Skin of body (tissue), 2 donors: ENCODE data around the gene BCR. TPM values are rescaled to one million over a fixed set of nuclear protein-coding genes. Genes with fewer than 3 reads are reported as not detected.
"Not testable (repeated sequence)": the region's sequence is repeated elsewhere in the genome, so short reads cannot be mapped to it uniquely, and the experiment has no call there.

ENCODE experiments used
- DNase-seq: peaks from one replicate; lab custom pipeline; 2025; lab: John Stamatoyannopoulos, UW
- total RNA-seq: library from RNA; depleted of rRNA; stranded (reverse); fragments of >200 nt; gene quantifications from one replicate; pipeline ENCODE4 v1.2.3, GENCODE V29; 2014

BCR gene
- total RNA-seq, 1 donor from 2014 or later = 25.1 TPM

DNA sequence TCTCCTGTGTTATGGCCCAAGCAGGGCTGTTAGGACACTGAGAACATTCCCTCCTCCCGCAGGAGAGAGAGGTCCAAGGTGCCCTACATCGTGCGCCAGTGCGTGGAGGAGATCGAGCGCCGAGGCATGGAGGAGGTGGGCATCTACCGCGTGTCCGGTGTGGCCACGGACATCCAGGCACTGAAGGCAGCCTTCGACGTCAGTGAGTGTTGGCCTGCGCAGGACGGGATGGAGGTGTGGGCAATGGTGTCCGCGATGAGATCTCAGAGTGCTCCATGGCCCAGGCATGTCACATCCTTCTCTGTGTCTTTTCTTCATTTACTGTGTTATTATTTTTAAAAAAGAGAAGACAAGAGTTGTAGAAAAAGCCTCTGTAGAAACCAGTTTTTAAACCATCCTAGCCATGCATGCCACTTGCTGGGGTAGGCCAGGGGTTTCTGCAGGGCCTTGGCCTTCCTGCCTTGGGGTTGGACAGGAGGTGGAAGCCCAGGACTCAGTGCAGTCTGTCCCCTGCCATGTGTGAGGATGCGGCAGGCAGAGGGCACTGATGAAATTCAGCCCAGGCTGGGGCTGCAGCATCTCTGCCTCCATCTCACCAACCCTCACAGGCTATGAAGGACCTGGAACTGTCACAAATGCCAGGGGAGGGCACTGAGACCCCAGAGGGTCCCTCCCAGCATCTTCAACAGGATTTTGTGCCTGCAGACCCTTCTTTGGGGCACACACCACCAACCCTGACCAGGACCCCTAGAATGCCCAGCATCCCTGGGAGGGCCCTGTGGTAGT, 131.5 kb downstream of the BCR start:
- not testable (repeated sequence) for DNase-seq

DNA sequence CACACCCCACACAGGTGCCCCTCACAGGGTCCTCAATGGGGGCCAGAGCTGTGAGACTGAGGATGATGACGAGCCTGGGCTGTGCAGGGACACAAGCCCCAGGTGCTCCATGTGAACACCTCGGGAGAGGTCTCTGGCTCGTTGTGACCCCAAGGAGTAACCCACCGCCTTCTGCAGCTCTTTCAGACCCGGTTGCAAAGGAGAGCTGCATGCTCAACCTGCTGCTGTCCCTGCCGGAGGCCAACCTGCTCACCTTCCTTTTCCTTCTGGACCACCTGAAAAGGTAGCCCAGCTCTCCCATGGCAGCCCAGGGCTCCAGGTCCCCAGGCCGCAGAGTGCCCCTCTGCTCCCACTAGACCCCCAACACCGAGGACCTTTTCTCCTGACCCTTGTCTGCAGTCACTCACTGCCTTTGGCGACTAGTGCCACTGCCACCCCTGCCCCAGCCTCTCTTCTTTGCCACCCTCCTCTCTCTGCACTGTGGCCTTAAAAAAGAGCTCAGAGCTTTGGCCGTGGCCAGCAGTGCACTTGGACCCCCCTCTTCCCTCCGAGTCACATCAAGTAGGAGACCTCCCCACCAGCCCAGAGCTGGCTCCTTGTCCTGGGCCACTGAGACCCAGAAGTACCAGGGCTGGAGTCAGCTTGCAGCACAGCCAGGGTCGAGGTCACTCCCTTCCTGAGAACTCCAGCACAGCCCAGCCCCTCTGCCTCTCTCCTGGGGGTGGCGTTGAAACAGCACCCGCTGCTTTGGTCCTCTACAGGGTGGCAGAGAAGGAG, 133.7 kb downstream of the BCR start:
- DNase-seq = no peak

DNA sequence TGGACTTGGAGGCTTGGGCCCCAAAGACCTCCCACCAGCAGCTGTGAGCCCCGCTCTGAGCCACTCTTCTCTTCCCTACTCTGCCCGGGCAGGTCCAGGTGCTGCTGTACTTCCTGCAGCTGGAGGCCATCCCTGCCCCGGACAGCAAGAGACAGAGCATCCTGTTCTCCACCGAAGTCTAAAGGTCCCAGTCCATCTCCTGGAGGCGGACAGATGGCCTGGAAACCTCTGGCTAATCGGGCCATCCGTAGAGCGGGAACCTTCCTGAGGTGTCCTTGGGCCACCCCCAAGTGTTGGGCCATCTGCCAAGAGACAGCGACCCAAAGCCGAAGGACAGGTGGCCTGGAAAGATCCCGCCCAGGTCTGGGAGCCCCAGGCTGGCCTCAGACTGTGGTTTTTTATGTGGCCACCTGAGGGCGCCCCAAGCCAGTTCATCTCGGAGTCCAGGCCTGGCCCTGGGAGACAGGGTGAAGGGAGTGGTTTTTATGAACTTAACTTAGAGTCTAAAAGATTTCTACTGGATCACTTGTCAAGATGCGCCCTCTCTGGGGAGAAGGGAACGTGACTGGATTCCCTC, 135.1 kb downstream of the BCR start:
- DNase-seq = no peak

DNA sequence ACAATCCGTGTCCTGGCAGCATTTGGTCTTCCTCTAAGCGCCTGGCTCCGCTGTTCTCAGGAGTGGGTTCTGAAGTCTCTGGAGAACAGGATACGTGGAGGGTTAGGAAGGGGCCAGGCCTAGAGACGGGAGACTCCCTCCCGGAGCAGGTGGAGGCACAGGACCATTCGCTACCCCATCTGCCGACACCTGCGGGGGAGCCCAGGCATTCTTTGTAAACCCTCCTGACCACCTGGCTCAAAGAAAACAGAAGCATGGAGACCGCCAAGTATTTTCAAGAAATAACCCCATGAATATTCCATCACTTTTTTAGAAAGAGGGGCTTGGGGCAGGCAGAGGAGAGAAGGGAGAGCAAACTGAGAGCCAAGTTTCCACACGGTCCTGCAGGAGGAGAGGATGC, 136.3 kb downstream of the BCR start:
- not testable (repeated sequence) for DNase-seq

DNA sequence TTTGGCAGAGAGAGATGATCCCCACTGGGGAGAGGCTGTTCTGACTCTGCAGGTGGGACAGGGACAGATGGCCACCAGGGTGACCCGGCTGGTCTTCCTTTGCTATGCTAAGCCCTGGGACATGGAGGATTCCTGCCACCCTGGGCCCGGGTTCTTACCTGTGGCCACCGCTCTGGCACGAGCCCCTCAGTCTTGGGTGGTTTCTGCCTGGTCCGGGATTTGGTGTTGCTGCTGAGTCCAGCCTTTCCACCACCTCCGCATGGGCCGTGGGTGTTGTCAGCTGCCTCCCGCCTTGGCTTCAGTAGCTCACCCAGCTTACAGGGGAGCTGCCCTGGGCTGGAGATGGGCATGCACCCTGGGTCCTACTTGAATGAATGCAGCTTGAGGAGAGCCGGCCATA, 138.0 kb downstream of the BCR start:
- not testable (repeated sequence) for DNase-seq

DNA sequence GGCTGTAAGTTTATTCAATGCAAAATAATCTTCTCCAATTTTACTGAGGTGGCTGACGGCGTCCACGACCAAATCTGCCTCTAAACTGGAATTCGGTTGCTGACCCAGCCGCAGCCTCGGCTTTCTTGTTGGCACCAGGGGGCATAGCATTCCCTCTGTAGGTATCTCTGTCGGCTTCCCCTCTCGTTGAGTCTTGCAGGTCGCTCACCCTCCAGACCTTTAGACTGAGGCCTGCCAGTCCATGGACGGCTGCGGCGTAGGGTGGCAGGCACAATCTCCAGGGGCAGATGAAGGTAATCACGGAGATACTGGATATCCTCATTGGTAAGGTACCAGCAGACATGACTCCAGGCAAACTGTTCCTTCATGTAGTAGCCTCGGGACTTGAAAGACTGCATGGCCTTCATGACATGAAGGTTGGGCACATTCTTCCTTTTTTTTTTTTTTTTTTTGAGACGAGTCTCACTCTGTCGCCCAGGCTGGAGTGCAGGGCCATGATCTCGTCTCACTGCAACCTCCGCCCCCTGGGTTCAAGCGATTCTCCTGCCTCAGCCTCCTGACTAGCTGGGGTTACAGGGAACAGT, 142.3 kb downstream of the BCR start:
- DNase-seq = not testable (repeated sequence)

DNA sequence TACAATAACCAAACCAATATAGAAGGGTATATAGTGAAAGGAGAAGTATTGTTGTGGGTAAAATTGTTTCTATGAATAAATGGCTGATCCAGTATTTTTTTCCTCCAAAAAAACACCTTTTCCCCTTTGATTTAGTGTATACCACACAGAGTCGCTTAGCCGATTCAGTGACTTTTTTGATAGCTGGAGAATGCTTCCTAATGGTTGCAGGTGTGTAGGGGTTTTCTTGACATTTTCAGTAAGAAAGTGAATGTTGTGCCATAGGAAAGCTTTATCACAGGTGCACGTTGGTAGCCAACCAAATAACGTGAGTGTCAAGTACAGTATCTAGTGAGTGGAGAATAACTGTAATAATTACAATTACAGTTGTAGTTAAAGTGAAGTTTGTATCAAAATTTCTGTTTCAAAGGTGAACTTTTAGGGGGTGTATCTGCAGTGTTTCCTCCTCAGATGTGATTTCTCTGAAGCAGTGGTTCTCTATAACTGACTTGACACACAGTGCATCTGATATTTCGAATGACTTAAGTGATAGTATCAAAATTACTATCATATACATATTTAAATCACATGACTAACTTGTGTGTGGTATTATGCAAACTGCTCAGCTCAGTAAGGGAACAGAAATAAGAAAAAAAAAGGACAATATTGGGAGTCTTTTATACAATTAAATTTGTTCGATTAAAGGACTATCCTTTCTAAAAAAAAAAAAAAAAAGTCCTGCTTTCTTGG, 143.8 kb downstream of the BCR start:
- not testable (repeated sequence) for DNase-seq

DNA sequence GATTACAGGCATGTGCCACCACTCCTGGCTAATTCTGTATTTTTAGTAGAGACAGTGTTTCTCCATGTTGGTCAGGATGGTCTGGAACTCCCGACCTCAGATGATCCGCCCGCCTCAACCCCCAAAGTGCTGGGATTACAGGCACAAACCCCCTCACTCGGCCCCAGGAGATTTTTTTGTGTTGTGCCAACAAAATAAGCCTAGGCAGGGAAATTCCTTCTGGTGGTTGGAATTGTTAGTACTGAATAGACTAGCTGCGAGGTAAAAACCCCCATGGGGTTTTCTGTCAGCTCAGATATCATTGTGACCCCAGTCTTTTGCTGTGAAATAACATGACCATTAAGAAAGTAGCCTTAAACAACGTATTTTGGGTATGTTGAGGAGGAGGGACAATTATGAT, 144.9 kb downstream of the BCR start:
- DNase-seq = no peak

DNA sequence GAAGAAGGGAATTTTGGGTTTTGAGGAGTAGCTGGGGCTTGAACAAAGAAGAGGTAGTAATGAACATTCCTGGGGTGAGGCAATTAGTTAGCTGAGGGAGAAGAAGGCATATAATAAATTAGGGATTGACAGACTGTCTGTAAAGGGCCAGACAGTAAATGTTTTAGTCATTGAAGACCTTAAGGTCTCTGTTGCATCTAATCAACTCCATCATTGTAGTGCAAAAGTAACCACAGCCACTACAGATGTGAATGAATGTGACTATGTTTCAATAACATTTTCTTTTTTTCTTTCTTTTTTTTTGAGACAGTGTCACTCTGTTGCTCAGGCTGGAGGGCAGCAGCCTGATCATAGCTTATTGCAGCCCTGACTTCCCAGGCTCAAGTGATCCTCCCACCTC, 153.5 kb downstream of the BCR start:
- DNase-seq = not testable (repeated sequence)

DNA sequence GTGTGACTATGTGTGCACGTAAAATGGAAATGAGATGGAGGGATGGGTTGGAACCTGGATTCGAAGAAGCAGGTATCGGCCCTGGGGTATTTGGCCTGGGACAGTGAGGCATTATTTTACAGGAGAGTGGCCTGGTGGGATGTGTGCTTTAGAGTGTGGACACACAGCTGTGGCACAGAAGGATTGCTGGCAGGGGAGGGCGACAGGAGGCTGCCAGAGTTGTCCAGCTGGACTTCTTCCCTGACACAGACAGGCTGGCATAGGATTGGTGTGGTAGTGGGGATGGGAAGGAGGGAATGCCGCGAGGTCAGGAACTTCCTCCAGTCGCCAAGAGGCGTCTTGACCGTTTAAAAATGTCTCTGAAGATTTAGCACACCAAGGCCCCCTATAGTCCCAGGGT, 157.4 kb downstream of the BCR start:
- not testable (repeated sequence) for DNase-seq

DNA sequence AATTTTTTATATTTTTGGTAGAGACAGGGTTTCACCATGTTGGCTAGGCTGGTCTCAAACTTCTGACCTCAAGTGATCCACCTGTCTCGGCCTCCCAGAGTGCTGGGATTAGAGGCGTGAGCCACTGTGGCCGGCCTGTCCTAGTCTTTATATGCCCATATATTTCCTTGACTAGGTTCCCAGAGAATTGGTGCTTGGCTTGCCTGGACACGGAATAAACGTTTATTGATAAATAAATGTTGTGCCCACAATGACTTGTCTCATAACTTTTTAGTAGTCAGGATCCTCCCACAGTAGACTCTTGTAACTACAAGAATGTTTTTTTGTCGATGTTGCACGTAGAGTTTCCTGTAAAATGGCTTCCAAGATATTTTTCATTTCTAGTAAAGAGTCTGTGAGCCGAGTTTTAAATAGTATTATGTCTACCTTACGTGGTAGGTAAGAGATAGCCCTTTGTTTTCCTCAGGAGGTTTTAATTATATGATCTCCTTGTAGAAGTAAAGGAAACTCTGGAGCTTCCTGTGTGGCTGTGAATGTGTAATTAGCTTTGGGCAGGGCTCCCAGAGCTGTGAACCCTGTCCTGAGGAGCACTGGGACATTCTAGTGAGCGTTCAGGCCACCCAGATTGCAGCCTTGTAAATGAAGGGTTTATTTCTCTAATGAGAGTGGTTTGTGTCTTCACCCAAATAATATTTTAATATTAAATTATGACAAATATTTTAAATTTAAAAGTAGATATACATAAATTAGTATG, 161.8 kb downstream of the BCR start:
- DNase-seq = not testable (repeated sequence)

DNA sequence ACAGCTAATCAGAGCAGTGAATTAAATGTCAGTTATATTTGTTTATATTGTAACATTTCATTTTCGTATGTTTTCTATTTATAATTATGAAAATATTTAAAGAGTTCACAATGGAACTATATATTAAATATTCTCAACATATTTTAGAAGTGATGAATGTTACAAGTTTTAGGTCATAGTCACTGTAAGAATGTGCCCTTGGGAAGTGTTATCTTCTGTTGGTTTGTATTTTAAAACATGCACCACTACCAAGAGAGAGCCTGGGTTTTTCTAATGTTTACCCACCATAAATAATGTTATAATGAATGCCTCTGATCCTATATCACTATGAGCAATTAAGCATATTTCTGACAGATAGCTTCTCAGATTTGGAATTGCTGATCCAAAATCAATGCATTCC, 171.0 kb downstream of the BCR start:
- no peak for DNase-seq

DNA sequence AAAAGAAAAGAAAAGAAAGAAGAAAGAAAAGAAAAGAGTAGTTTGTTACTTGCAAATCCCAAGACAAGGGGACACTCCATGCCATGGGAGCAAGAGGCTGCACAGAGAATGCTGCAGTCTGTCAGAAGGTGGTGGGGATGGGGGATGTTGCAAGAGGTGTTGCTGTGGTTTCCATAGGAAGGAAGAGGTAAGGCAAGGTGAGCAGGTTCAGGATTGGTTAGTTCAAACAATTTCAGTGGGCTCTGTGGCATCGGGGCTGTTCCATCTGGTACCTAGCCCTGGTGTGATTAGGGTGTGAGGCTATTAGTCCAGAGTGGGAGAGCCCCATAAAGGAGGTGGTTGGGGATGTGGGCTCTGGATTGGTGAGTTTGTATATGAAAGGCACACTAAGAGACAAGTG, 172.7 kb downstream of the BCR start:
- no peak for DNase-seq

DNA sequence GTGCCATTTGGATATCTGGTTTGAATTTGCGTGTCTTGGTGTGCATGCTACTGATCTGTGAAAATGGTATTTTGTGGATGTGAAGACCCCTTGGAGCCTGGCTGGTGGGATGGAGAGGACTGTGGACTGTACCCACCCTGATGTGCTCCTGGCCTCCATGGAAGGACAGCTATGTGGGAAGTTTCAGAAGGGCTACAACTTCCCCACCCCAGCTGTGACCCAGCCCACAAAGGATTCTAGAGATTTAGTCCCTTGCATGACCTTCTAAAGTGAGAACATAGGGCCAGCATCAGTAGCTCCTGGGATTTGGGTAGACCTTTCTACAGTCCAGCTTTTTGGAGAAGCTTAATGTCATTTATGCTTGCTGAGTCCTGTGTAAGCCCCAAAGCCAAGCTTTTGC, 173.4 kb downstream of the BCR start:
- DNase-seq = no peak

DNA sequence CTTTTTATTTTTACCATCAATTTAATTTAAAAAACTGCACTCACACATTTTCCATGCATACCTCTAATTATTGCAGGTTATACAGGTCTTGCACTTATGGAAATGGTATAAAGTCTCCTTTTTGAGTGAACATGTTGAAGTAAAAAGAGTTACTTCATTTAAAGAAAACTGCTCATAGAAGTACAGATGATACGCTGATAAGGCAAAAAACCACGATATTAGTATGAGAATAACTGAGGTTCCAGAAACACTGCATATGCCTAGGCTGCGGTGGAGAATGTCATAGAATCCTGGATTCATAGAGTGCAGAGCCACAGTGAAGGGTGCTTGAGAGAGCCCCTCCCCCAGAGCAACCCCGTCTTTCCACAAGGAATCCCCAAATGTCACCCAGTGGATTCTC, 175.8 kb downstream of the BCR start:
- no peak for DNase-seq

DNA sequence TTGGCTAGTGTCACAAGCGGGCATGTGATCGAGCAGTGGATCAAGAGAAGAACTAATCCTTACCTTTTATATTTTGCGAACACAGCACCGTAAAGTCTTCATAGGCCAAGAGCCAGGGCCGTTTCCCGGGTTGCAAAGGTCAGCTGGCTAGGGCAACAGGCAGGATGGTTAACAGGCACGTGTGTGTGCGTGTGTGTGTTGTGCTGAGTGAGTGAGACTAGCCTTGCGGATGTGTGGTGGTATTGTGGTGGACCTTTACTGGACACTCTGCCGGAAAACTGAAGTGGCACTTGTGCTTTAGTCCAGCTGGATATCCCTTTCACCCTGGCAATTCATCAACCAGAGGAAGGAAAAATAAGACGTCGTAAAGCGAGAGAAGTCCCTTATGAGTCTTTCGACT, 176.7 kb downstream of the BCR start:
- no peak for DNase-seq

DNA sequence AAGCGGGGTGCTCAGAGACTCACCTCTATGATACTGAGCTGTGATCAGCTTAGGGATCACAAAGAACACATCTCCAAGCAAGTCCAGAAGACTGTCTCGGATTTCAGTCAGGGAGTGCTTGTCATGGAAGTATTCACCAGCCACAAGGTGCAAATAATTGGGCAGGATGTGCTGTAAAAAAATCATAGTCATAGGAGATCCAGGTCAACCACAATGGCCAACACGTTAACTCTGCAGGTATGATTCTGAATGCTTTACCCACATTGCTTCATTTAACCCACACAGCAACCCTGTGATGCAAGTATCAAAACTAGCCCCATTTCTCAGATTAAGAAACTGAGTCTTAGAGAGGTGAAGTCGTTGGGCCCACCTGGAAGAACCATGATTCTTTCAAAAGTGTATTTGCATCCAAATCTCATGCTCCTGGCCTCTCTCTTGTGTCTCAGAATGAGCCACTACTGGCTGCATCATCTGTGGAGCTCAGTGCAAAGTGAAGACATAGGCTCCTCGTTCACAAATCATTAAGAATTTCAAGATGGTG, 179.3 kb downstream of the BCR start:
- DNase-seq = no peak

DNA sequence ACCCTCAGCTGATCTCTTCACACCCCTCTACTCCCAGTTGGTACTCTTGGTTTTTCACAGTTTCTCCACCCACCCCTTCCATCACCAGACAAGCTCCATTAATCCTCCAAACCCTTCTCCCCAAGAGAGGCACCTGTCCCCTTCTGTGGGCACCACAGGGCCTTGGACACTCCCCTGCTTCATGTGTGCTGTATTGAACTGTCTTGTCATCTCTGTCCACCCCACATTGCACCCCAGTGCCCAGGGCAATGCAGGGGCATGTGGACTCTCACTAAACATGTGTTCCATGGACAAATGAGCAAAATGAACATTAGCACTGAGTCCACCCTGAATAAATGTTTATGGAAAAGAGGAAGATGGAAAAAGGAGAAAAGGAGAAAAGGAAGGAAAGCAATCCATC, 181.4 kb downstream of the BCR start:
- DNase-seq = no peak

DNA sequence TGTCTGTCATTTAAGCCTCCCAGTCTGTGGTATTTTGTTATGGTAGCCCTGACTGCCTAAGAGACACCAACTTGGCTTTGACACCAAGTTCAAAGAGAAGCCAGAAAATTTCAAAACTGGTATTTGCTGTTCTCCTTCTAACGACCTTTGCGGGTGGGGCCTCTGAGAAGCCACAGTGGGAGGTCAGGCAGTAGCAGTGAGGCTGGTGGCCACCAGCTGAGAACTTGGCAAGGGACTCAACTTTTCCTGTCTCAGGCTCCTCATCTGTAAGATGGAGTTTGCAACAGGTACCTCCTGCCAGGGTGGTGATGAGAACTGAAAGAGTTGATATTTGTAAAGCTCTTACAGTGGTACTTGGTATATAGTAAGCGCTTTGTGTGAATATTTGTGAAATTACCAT, 183.4 kb downstream of the BCR start:
- no peak for DNase-seq

DNA sequence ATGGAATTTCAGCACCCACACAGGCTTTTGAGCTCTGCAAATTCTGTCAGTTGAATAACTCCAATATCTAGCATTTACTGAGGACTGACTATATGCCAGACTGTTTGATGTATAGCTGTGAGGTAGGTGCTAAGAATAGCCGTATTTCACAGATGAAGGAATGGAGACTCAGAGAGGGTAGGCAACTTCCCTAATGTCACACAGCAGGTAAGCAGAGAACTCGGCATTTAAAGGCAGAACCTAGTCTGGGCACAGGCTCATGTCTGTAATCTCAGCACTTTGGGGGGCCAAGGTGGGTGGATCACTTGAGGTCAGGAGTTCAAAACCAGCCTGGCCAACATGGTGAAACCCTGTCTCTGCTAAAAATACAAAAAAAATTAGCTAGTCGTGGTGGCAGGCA, 184.1 kb downstream of the BCR start:
- DNase-seq = no peak
